SU-DHL-6 (cell line): ENCODE results near the gene CNNM1.

Source experiments
- CTCF ChIP-seq: fragments of 200-600 bp; sonication (generic); IDR thresholded peaks from one replicate; pipeline ENCODE4 v1.5.1; 2017; ENCODE audit warnings: antibody characterized with exemption, mild to moderate bottlenecking, low read length, moderate library complexity; ENCODE audit not compliant: insufficient read depth, poor library complexity, severe bottlenecking
- EZH2phosphoT487 ChIP-seq: fragments of 200-600 bp; sonication (generic), shearing (Covaris generic); conservative IDR thresholded peaks from 2 replicates; pipeline ENCODE4 v1.6.1; 2018; ENCODE audit warnings: mild to moderate bottlenecking, antibody characterized with exemption, low read length, moderate library complexity, mixed read lengths

DNA sequence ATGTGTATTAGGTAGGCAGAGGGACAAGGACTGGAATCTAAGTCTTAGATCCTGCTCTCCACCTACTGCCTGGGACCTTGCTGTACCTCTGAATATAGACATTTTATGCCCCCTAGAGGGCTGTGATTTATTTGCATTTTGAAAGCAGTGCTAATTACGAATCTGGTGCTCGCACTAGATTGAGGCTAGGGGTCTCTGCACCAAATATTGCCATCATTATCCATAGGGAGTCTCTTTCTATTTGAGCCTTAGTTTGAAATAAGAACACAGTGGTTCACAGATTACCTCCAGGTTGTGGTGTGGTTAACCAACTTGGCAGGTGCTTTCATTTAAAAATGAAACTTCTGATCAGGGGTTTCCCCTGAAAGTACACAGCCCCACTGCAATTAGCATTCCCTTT lies 41.8 kb downstream of the CNNM1 start:
- peak; percentile 42 for TF ChIP-seq CTCF
- no peak for TF ChIP-seq EZH2phosphoT487
